NCI-H2107 treated with DMSO at 0.1 percent for 48 hours (cell line): ENCODE measurements around the gene INO80.
A peak's percentile ranks its signal among the peaks of the same experiment; 100 is the strongest.
"Not testable (repeated sequence)": the region's sequence is repeated elsewhere in the genome, so short reads cannot be mapped to it uniquely, and the experiment has no call there.

Source experiments
- DNase-seq: peaks from one replicate; lab custom pipeline; 2025; ENCODE audit not compliant: unreplicated experiment; lab: John Stamatoyannopoulos, UW

Gene INO80

GRCh38 chr15:41116116-41116961 lies at the start of gene INO80:
Gene INO80, minus strand, starts transcription at chr15:41116280. Its CDS starts 19,970 bp downstream, at chr15:41096310.
- peak; percentile 90 for DNase-seq

- DNase-seq = no peak
These were observed 45.7 kb upstream of the INO80 start for GRCh38 chr15:41161736-41162135.

- DNase-seq = no peak
These were observed 45.3 kb upstream of the INO80 start for GRCh38 chr15:41161336-41161735.

GRCh38 chr15:41160639-41161315 lies 44.7 kb upstream of the INO80 start:
- DNase-seq = no peak

- DNase-seq = no peak
These were observed 38.3 kb upstream of the INO80 start for GRCh38 chr15:41154412-41154811.

GRCh38 chr15:41153733-41154132 lies 37.7 kb upstream of the INO80 start:
- no peak for DNase-seq

- DNase-seq = no peak
These were observed 35.4 kb upstream of the INO80 start for GRCh38 chr15:41151451-41152005.

GRCh38 chr15:41150279-41150678 lies 34.2 kb upstream of the INO80 start:
- no peak for DNase-seq

- DNase-seq = no peak
These were observed 32.0 kb upstream of the INO80 start for GRCh38 chr15:41148065-41148464.

- no peak for DNase-seq
These were observed 23.5 kb upstream of the INO80 start for GRCh38 chr15:41139619-41140018.

GRCh38 chr15:41139112-41139511 lies 23.0 kb upstream of the INO80 start:
- DNase-seq = not testable (repeated sequence)

- not testable (repeated sequence) for DNase-seq
These were observed 19.5 kb upstream of the INO80 start for GRCh38 chr15:41135580-41135979.

GRCh38 chr15:41133454-41133853 lies 17.4 kb upstream of the INO80 start:
- no peak for DNase-seq

- DNase-seq = not testable (repeated sequence)
These were observed 16.0 kb upstream of the INO80 start for GRCh38 chr15:41132094-41132493.

- DNase-seq = no peak
These were observed 12.3 kb upstream of the INO80 start for GRCh38 chr15:41128174-41128902.

GRCh38 chr15:41125931-41126642 lies 10.0 kb upstream of the INO80 start:
- no peak for DNase-seq

- DNase-seq = no peak
These were observed 9.1 kb upstream of the INO80 start for GRCh38 chr15:41125063-41125669.

- DNase-seq = no peak
These were observed 8.0 kb upstream of the INO80 start for GRCh38 chr15:41124058-41124457.

GRCh38 chr15:41122849-41123248 lies 6.8 kb upstream of the INO80 start:
- DNase-seq = no peak

- no peak for DNase-seq
These were observed 5.9 kb upstream of the INO80 start for GRCh38 chr15:41121951-41122350.

GRCh38 chr15:41116962-41117252 lies 827 bp upstream of the INO80 start:
- no peak for DNase-seq
